Breast epithelium (tissue), 4 donors: Measurements from ENCODE around the gene RASGRP1. TPM values are rescaled to one million over a fixed set of nuclear protein-coding genes. Genes with fewer than 3 reads are reported as not detected.

ENCODE experiments used
- DNase-seq, 2 donors: peaks; one replicate each; pipeline ENCODE4 v3.0.0-alpha.2; 2019; ENCODE audit warnings: low spot score in 2 of 2
- H3K27ac ChIP-seq, 2 donors: fragments of 200-600 bp; sonication (generic) in 1 of 2; one replicate each; pipeline ENCODE4 v1.5.1; 2016 to 2019; ENCODE audit warnings: mild to moderate bottlenecking in 1 of 2
- H3K27me3 ChIP-seq, 2 donors: fragments of 200-600 bp; sonication (generic) in 1 of 2; one replicate each; pipeline versions ENCODE4 v1.5.1 to v1.6.0; 2017 to 2019; ENCODE audit warnings: control low read depth in 1 of 2, mild to moderate bottlenecking in 1 of 2
- H3K36me3 ChIP-seq: fragments of 200-600 bp; one replicate; pipeline ENCODE4 v1.5.1; 2019
- H3K4me1 ChIP-seq, 2 donors: fragments of 200-600 bp; sonication (generic); one replicate each; pipeline ENCODE4 v1.5.1; 2016 to 2019; ENCODE audit warnings: control low read depth in 1 of 2
- H3K4me3 ChIP-seq, 3 donors: fragments of 200-600 bp; sonication (generic); 1 replicate in 2 of 3; 2 replicates in 1 of 3; pipeline ENCODE4 v1.5.1; 2016 to 2019; ENCODE audit warnings: mild to moderate bottlenecking in 3 of 3, moderate library complexity in 2 of 3
- H3K9me3 ChIP-seq, 2 donors: fragments of 200-600 bp; sonication (generic) in 1 of 2; one replicate each; pipeline ENCODE4 v1.5.1; 2016 to 2019; ENCODE audit warnings: control low read depth in 1 of 2
- CTCF ChIP-seq, 3 donors: fragments of 450-650 bp; IDR thresholded peaks; one replicate each; pipeline ENCODE4 v1.5.1; 2016 to 2017; ENCODE audit warnings: antibody characterized with exemption in 3 of 3, mild to moderate bottlenecking in 3 of 3, moderate library complexity in 3 of 3
- POLR2A ChIP-seq: fragments of 450-650 bp; IDR thresholded peaks from one replicate; pipeline ENCODE4 v1.6.1; 2016; ENCODE audit warnings: antibody characterized with exemption, mild to moderate bottlenecking, moderate library complexity
- POLR2AphosphoS5 ChIP-seq, 3 donors: sonication (generic); formaldehyde crosslinking; IDR thresholded peaks; one replicate each; pipeline ENCODE4 v1.6.1; 2017; ENCODE audit warnings: antibody characterized with exemption in 3 of 3
- intact Hi-C: fragments of 100-400 bp; cut with DNase I; formaldehyde crosslinking; loops from one replicate; pipeline ENCODE4 v1.15.1; 2023; ENCODE audit warnings: low total_unique reads
- total RNA-seq, 3 donors: library from RNA; depleted of rRNA; stranded (reverse); fragments of >200 nt; gene quantifications; one replicate each; pipeline ENCODE4 v1.1.0, GENCODE V29; 2016

RASGRP1 gene
- total RNA-seq, 3 donors from 2014 or later: 0.96 to 4.8 (median 1.3) TPM

GRCh38 chr15:38600236-38600635, 35.6 kb upstream of the RASGRP1 start:
- no peak for TF ChIP-seq POLR2AphosphoS5 (IDR thresholded peaks at IDR 0.05)
- TF ChIP-seq CTCF (IDR thresholded peaks at IDR 0.05): no peak
- no peak for TF ChIP-seq POLR2A
- intact Hi-C loops: no loop called here
- Histone ChIP-seq H3K4me1 (no peaks in the 10 kb centered on the region), H3K27ac (no peak overlapping the region), H3K36me3 (no peaks in the 10 kb centered on the region), H3K27me3 (no peaks in the 10 kb centered on the region), H3K4me3 (no peak overlapping the region), H3K9me3 (no peaks in the 10 kb centered on the region)
- DNase-seq: no peak

GRCh38 chr15:38598749-38599148, 34.1 kb upstream of the RASGRP1 start:
- no peaks in the 10 kb centered on the region for H3K4me1 ChIP-seq
- H3K4me3 ChIP-seq: no peak overlapping the region
- no peaks in the 10 kb centered on the region for H3K27me3 ChIP-seq
- TF ChIP-seq POLR2A (no peak), CTCF (IDR thresholded peaks at IDR 0.05) (no peak), POLR2AphosphoS5 (IDR thresholded peaks at IDR 0.05) (no peak)
- no peaks in the 10 kb centered on the region for H3K9me3 ChIP-seq
- H3K36me3 ChIP-seq: no peaks in the 10 kb centered on the region
- H3K27ac ChIP-seq: no peak overlapping the region
- no peak for DNase-seq
- intact Hi-C loops: no loop called here

- TF ChIP-seq POLR2A (no peak), POLR2AphosphoS5 (IDR thresholded peaks at IDR 0.05) (no peak), CTCF (IDR thresholded peaks at IDR 0.05) (no peak)
- Histone ChIP-seq H3K27me3 (no peaks in the 10 kb centered on the region), H3K9me3 (no peaks in the 10 kb centered on the region), H3K27ac (no peak overlapping the region), H3K4me1 (no peaks in the 10 kb centered on the region), H3K4me3 (no peak overlapping the region), H3K36me3 (no peaks in the 10 kb centered on the region)
- no peak for DNase-seq
- intact Hi-C loops: no loop called here
Observed at GRCh38 chr15:38597219-38597800, 32.7 kb upstream of the RASGRP1 start.

GRCh38 chr15:38593524-38593923, 28.9 kb upstream of the RASGRP1 start:
- DNase-seq: no peak
- Histone ChIP-seq H3K4me3 (no peak overlapping the region), H3K4me1 (no peaks in the 10 kb centered on the region), H3K27ac (no peak overlapping the region), H3K27me3 (no peaks in the 10 kb centered on the region), H3K9me3 (no peaks in the 10 kb centered on the region), H3K36me3 (no peaks in the 10 kb centered on the region)
- TF ChIP-seq POLR2AphosphoS5 (IDR thresholded peaks at IDR 0.05) (no peak), POLR2A (no peak), CTCF (IDR thresholded peaks at IDR 0.05) (no peak)
- intact Hi-C loops: no loop called here

- Histone ChIP-seq H3K36me3 (no peaks in the 10 kb centered on the region), H3K9me3 (no peaks in the 10 kb centered on the region), H3K27ac (peak overlapping the region; percentile 69 to 71), H3K4me3 (no peak overlapping the region), H3K4me1 (no peaks in the 10 kb centered on the region), H3K27me3 (no peaks in the 10 kb centered on the region)
- TF ChIP-seq POLR2AphosphoS5 (IDR thresholded peaks at IDR 0.05) (peak in 1 of 3 donors; percentile 42), CTCF (IDR thresholded peaks at IDR 0.05) (no peak)
- DNase-seq: peak in 1 of 2 donors; percentile 39
- intact Hi-C loops: no loop called here
Observed at GRCh38 chr15:38589502-38589901, 24.9 kb upstream of the RASGRP1 start.
